Sciatic nerve (tissue), 2 donors: ENCODE results near the gene TST. TPM values are rescaled to one million over a fixed set of nuclear protein-coding genes. Genes with fewer than 3 reads are reported as not detected.

ENCODE experiments used
- ATAC-seq: fragments of 200-7000 bp; cut with Tn5 transposase; one replicate; pipeline ENCODE4 v1.9.1; 2020; ENCODE audit warnings: mild to moderate bottlenecking, moderate library complexity
- DNase-seq: peaks from one replicate; pipeline ENCODE4 v3.0.0-alpha.2; 2020; ENCODE audit warnings: low spot score
- intact Hi-C: fragments of 100-400 bp; cut with DNase I; formaldehyde crosslinking; loops from one replicate; pipeline ENCODE4 v1.14.2; 2022
- total RNA-seq: library from RNA; stranded (reverse); fragmentation: NEBNext Ultra II Directional; extraction: Animal tissue kit (Norgen Biotek cat#: 25700); gene quantifications from one replicate; pipeline ENCODE4 v1.2.1, GENCODE V29; 2021
- donor health status: DM: no; HTN: no; CAD: no.
- donor health status: DM: no; HTN: no; CAD: no.

The TST gene
- total RNA-seq, 1 donor from 2014 or later: 20.6 TPM

GRCh38 chr22:37054600-37055365 lies 35.5 kb upstream of the TST start:
- ATAC-seq: no peak
- intact Hi-C loops: no loop called here
- DNase-seq: no peak

GRCh38 chr22:37054056-37054395 lies 34.8 kb upstream of the TST start:
- DNase-seq: no peak
- intact Hi-C loops: no loop called here
- ATAC-seq: no peak

- ATAC-seq: no peak
- DNase-seq: no peak
- intact Hi-C loops: no loop called here
These were observed 34.2 kb upstream of the TST start for GRCh38 chr22:37053310-37054055.

GRCh38 chr22:37052386-37053309 lies 33.4 kb upstream of the TST start:
- DNase-seq (no peak), ATAC-seq (no peak)
- intact Hi-C loops: no loop called here

- intact Hi-C loops: no loop called here
- ATAC-seq (peak; percentile 92), DNase-seq (peak; percentile 80)
These were observed 32.4 kb upstream of the TST start, which contains the start of gene KCTD17 for GRCh38 chr22:37051391-37052385. KCTD17 (plus strand) TSS chr22:37051742; CDS start chr22:37051761, 19 bp downstream.

- intact Hi-C loops: no loop called here
- ATAC-seq (no peak), DNase-seq (no peak)
These were observed 31.7 kb upstream of the TST start for GRCh38 chr22:37050913-37051312.

GRCh38 chr22:37049224-37049623 lies 30.0 kb upstream of the TST start:
- DNase-seq: no peak
- intact Hi-C loops: no loop called here
- no peak for ATAC-seq

GRCh38 chr22:37048133-37048532 lies 28.9 kb upstream of the TST start:
- DNase-seq (no peak), ATAC-seq (no peak)
- intact Hi-C loops: no loop called here

- intact Hi-C loops: no loop called here
- DNase-seq: no peak
- no peak for ATAC-seq
These were observed 27.8 kb upstream of the TST start for GRCh38 chr22:37047006-37047405.

GRCh38 chr22:37046589-37046988 lies 27.3 kb upstream of the TST start:
- no peak for DNase-seq
- intact Hi-C loops: no loop called here
- no peak for ATAC-seq

- intact Hi-C loops: no loop called here
- ATAC-seq (no peak), DNase-seq (no peak)
These were observed 26.7 kb upstream of the TST start for GRCh38 chr22:37045958-37046357.

GRCh38 chr22:37044634-37045625 lies 25.7 kb upstream of the TST start:
- ATAC-seq: no peak
- intact Hi-C loops: no loop called here

GRCh38 chr22:37043828-37044538 lies 24.7 kb upstream of the TST start:
- intact Hi-C loops: no loop called here
- ATAC-seq (peak; percentile 71), DNase-seq (no peak)

More at GRCh38 chr22:37044634-37045625, 25.7 kb upstream of the TST start:
- DNase-seq: no peak

- DNase-seq (no peak), ATAC-seq (no peak)
- intact Hi-C loops: no loop called here
These were observed 24.1 kb upstream of the TST start for GRCh38 chr22:37043209-37043827.

- ATAC-seq: peak; percentile 70
- intact Hi-C loops: no loop called here
- no peak for DNase-seq
These were observed 20.2 kb upstream of the TST start for GRCh38 chr22:37039466-37039865.

GRCh38 chr22:37037669-37038068 lies 18.4 kb upstream of the TST start:
- DNase-seq (no peak), ATAC-seq (no peak)
- intact Hi-C loops: no loop called here
